Fibroblast of the aortic adventitia (primary cell): Measurements from ENCODE around the gene MYCBP2. TPM values are rescaled to one million over a fixed set of nuclear protein-coding genes. Genes with fewer than 3 reads are reported as not detected.

Experiments
- DNase-seq: peaks from one replicate; pipeline ENCODE4 v3.0.0-alpha.2; 2010; ENCODE audit warnings: low read depth
- H3K4me3 ChIP-seq: 2 replicates; pipeline ENCODE4 v1.5.1; 2011; ENCODE audit warnings: low read depth, mild to moderate bottlenecking, control low read depth, low read length, moderate library complexity
- total RNA-seq: library from RNA; depleted of rRNA; stranded (reverse); fragments of >200 nt; gene quantifications from 2 replicates; pipeline ENCODE4 v1.2.3, GENCODE V29; 2012; ENCODE audit warnings: low replicate concordance
- TF ChIP-seq, protein P1 (sequence below): IDR thresholded peaks from 2 replicates; pipeline ENCODE4 v1.5.1; 2011; ENCODE audit warnings: mild to moderate bottlenecking, low read length, control low read depth, inconsistent platforms; ENCODE audit not compliant: insufficient read depth

MYCBP2 gene
- total RNA-seq, 1 donor, result 84.9 TPM

DNA sequence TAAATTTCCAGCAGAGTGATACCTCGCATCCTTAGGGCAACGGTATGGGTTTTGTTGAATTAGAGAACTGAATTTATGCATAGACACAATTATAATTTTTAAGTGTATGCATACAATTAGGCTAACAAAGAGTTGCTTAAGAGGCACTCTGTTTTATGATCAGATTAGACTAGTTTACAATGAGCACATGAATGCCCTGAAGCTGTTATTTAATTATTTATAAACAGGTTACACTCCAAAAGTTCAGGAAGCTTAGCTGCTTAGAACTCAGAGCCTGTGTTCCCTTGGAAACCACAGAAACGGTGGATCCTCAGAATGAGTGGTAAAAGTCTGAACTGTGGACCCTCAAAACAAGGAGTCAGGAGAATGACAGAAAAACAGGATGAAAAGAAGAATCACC, 227.5 kb downstream of the MYCBP2 start:
- H3K4me3 ChIP-seq, result no peak overlapping the region
- no peak for DNase-seq
- TF ChIP-seq, protein P1, sequence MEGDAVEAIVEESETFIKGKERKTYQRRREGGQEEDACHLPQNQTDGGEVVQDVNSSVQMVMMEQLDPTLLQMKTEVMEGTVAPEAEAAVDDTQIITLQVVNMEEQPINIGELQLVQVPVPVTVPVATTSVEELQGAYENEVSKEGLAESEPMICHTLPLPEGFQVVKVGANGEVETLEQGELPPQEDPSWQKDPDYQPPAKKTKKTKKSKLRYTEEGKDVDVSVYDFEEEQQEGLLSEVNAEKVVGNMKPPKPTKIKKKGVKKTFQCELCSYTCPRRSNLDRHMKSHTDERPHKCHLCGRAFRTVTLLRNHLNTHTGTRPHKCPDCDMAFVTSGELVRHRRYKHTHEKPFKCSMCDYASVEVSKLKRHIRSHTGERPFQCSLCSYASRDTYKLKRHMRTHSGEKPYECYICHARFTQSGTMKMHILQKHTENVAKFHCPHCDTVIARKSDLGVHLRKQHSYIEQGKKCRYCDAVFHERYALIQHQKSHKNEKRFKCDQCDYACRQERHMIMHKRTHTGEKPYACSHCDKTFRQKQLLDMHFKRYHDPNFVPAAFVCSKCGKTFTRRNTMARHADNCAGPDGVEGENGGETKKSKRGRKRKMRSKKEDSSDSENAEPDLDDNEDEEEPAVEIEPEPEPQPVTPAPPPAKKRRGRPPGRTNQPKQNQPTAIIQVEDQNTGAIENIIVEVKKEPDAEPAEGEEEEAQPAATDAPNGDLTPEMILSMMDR, result no peak

DNA sequence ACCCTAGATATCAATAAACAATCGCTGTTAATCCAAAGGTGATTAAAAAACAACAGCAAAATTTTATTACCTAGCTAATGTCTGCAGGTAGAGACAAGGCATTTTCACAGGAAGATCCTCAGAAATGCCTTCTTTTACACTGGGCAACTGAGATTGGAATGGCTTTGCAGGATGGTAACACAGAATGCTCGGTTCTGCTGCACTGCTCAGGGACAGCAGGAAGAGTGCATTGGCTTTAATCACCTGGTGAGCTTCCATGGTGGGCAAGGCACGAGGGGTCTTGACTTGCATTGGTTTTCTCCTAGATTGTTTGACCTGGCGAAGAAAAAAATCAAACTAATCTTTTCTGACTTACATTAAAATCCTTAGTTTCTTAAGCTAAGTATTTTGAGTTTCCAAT, 231.6 kb downstream of the MYCBP2 start:
- no peak overlapping the region for H3K4me3 ChIP-seq
- no peak for DNase-seq
- TF ChIP-seq, protein P1, result no peak

DNA sequence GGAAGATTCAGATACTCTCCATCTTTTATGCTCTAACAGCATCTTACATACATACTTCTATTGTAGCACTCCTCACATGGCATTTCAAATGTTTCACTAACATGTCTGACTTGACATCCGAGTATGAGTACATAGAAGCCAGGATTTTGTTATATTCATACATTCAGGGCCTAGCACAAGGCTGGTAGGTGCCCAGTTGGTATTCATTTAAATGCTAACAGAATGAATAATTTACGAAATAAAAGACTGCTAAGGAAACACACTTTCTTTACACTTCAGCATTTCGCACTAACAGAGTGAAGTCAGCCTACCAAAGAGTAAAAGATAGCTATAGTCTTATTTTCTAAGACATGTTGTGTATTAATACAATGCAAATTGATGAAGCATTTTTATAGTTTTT, 232.1 kb downstream of the MYCBP2 start:
- no peak overlapping the region for H3K4me3 ChIP-seq
- DNase-seq, result no peak
- TF ChIP-seq, protein P1, result no peak

DNA sequence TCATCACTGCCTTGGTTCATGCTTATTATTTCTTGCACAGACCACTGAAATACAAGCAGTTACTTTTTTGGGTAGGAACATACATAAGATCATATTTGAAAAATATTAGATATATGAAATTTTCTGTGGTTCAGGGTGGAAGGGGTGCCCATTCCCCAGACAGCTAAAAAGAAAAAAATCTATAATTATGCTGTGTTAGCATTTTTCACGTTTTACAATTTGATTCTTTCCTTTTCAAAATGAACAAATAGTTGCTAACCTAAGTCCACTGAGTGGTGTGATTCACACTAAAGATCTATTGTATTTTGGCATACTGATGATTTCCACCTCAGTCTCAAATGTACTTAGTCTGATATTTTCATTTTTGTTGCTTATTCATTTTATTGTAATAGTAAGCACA, 233.2 kb downstream of the MYCBP2 start:
- no peak for DNase-seq
- TF ChIP-seq, protein P1, result no peak
- H3K4me3 ChIP-seq, result no peak overlapping the region

DNA sequence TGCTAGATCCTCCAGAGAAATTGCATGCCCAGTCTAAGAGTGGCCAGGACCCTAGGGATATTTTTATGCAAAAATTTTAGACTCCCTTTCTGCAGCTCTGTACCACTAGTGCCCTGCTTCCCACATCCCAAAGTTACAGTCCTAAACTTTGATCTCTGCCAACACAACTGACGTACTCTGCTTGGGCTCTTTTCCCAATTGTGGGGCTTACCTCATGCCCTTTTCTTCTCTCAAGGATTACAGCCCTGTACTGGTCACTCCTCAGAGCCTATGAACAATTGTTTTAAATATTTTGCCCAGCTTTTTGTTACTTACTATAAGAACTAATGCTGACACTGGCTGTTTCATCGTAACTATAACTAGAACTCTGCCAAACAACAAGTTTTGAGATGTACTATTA, 242.1 kb downstream of the MYCBP2 start:
- TF ChIP-seq, protein P1, result no peak
- H3K4me3 ChIP-seq, result no peak overlapping the region
- DNase-seq, result no peak

DNA sequence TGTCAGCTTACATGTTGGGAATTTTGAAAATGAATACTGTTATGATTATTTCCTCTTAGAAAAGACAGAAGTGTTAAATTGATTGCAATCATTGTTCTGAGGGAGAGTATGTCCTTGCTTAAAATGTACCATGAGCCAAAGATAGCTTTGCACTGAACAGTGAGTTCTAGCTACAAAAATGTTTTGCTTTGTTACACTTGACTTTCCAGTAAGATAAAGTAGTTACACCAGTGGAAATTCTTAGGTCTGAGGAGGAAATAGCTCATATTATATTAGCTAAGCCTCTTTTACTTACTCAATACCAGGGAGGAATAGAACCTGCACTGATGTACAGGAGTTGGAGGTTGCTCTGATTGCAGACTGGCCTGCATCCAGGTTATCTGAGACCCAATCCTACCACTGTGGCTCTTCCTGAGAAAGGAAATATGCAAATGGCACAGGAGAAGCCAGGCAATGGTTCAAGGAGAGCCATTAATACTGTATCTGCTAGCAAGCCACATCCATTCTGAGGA, 246.9 kb downstream of the MYCBP2 start:
- TF ChIP-seq, protein P1, result no peak
- no peak for DNase-seq
- no peak overlapping the region for H3K4me3 ChIP-seq

DNA sequence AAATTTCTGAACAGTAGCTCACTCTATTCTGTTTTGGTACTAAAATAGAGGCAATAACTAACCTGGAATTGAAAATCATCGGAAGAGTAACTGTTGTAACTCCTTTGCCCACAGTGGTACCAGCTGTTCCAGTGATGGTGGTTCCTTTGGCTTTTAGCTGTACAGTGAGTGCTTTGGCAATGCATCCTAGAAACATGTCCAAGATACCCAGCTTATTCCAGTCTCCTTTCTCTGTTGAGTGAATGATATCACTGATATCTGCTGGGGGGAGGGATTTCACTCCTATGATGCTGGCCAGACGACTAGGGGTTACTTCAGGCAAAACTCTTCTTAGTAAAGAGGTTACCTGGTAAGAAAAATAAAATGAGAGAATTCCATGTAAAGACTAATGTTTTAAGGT, 259.4 kb downstream of the MYCBP2 start:
- H3K4me3 ChIP-seq, result no peak overlapping the region
- TF ChIP-seq, protein P1, result no peak
- DNase-seq, result no peak
